NCI-H774 (cell line): ENCODE results near the gene JSRP1.

Experiments used
- DNase-seq: peaks from one replicate; lab custom pipeline; 2025; lab: John Stamatoyannopoulos, UW

The JSRP1 gene

GRCh38 chr19:2266183-2266993 is 10.2 kb upstream of the JSRP1 start:
- DNase-seq, result no peak

GRCh38 chr19:2261438-2262172 is 5.4 kb upstream of the JSRP1 start:
- peak; percentile 20 for DNase-seq

GRCh38 chr19:2260341-2260805 is 4.2 kb upstream of the JSRP1 start:
- no peak for DNase-seq

GRCh38 chr19:2259336-2259735 is 3.1 kb upstream of the JSRP1 start:
- DNase-seq, result no peak

GRCh38 chr19:2255112-2255845 is 938 bp downstream of the JSRP1 start:
- no peak for DNase-seq

GRCh38 chr19:2254064-2254872 is 1.9 kb downstream of the JSRP1 start:
- no peak for DNase-seq

GRCh38 chr19:2253106-2254063 is 2.8 kb downstream of the JSRP1 start:
- DNase-seq, result no peak

- DNase-seq, result no peak
Observed at GRCh38 chr19:2252797-2253105, 3.5 kb downstream of the JSRP1 start.

- no peak for DNase-seq
Observed at GRCh38 chr19:2252055-2252796, 4.0 kb downstream of the JSRP1 start.

- no peak for DNase-seq
Observed at GRCh38 chr19:2251106-2252054, 4.8 kb downstream of the JSRP1 start.

- no peak for DNase-seq
Observed at GRCh38 chr19:2250766-2251105, 5.5 kb downstream of the JSRP1 start.

- no peak for DNase-seq
Observed at GRCh38 chr19:2249880-2250765, 6.1 kb downstream of the JSRP1 start.

- no peak for DNase-seq
Observed at GRCh38 chr19:2249010-2249866, 7.0 kb downstream of the JSRP1 start, which contains the start of gene AMH. Gene AMH, plus strand, starts transcription at chr19:2249323. Its CDS starts 10 bp downstream, at chr19:2249333.

GRCh38 chr19:2248136-2249009 is 7.8 kb downstream of the JSRP1 start:
- DNase-seq, result no peak

GRCh38 chr19:2247433-2248101 is 8.7 kb downstream of the JSRP1 start:
- DNase-seq, result no peak
